Fibroblast of lung (primary cell): ENCODE data around the gene KIAA0232. TPM values are rescaled to one million over a fixed set of nuclear protein-coding genes. Genes with fewer than 3 reads are reported as not detected.

Experiments used
- DNase-seq, 2 donors: peaks; one replicate each; pipeline versions ENCODE4 v3.0.0 to v3.0.0-alpha.2; 2010; ENCODE audit warnings: low read depth in 2 of 2
- H2AFZ ChIP-seq: 2 replicates; pipeline ENCODE4 v1.5.1; 2012; ENCODE audit warnings: low read length, control low read depth, inconsistent platforms
- H3K27ac ChIP-seq: 2 replicates; pipeline ENCODE4 v1.5.1; 2011; ENCODE audit warnings: low read length, control low read depth; ENCODE audit not compliant: insufficient read depth
- H3K27me3 ChIP-seq: 2 replicates; pipeline ENCODE4 v1.5.1; 2011; ENCODE audit warnings: mild to moderate bottlenecking, low read length; ENCODE audit not compliant: control insufficient read depth, insufficient read depth
- H3K36me3 ChIP-seq: 2 replicates; pipeline ENCODE4 v1.5.1; 2011; ENCODE audit warnings: low read length; ENCODE audit not compliant: control insufficient read depth, insufficient read depth
- H3K4me1 ChIP-seq: 2 replicates; pipeline ENCODE4 v1.5.1; 2011; ENCODE audit warnings: low read length; ENCODE audit not compliant: control insufficient read depth, insufficient read depth; ENCODE audit errors: extremely low read depth
- H3K4me2 ChIP-seq: 2 replicates; pipeline ENCODE4 v1.5.1; 2011; ENCODE audit warnings: low read length, control low read depth; ENCODE audit not compliant: insufficient read depth; ENCODE audit errors: extremely low read depth
- H3K4me3 ChIP-seq, 4 experiments: fragments of 200-600 bp in 1 of 4; sonication (generic) in 1 of 4; replicated peaks in 1 of 4; 2 replicates each; pipeline ENCODE4 v1.5.1; 2011 to 2016; ENCODE audit warnings: low read length in 4 of 4, low read depth in 3 of 4, mild to moderate bottlenecking in 3 of 4, control low read depth in 2 of 4, inconsistent platforms in 1 of 4, mixed read lengths in 1 of 4; ENCODE audit not compliant: insufficient read depth in 1 of 4; ENCODE audit errors: control extremely low read depth in 1 of 4
- H3K79me2 ChIP-seq: 2 replicates; pipeline ENCODE4 v1.5.1; 2012; ENCODE audit warnings: mild to moderate bottlenecking, low read length, inconsistent platforms; ENCODE audit not compliant: control insufficient read depth, insufficient read depth
- H3K9ac ChIP-seq: 2 replicates; pipeline ENCODE4 v1.5.1; 2011; ENCODE audit warnings: mild to moderate bottlenecking, low read length, control low read depth; ENCODE audit not compliant: insufficient read depth
- H3K9me3 ChIP-seq: 2 replicates; pipeline ENCODE4 v1.5.1; 2012; ENCODE audit warnings: low read depth, low read length; ENCODE audit not compliant: control insufficient read depth, insufficient read depth
- H4K20me1 ChIP-seq: 2 replicates; pipeline ENCODE4 v1.5.1; 2011; ENCODE audit warnings: low read length; ENCODE audit not compliant: control insufficient read depth, insufficient read depth; ENCODE audit errors: extremely low read depth
- CTCF ChIP-seq, 2 donors: IDR thresholded peaks in 1 of 2; conservative IDR thresholded peaks in 1 of 2; 1 replicate in 1 of 2; 2 replicates in 1 of 2; pipeline ENCODE4 v1.5.1; 2011 to 2012; ENCODE audit warnings: low read length in 2 of 2, control low read depth in 1 of 2, inconsistent platforms in 1 of 2, low read depth in 1 of 2, mild to moderate bottlenecking in 1 of 2
- EZH2 ChIP-seq: IDR thresholded peaks from 2 replicates; pipeline ENCODE4 v1.5.1; 2012; ENCODE audit warnings: low read length, control low read depth, mild to moderate bottlenecking; ENCODE audit errors: missing control alignments
- polyA plus RNA-seq, 2 donors: library from polyadenylated mRNA; depleted of rRNA in 1 of 2; stranded (reverse) in 1 of 2; unstranded in 1 of 2; fragments of >200 nt; gene quantifications; 2 replicates each; pipeline ENCODE4 v1.2.1, GENCODE V29; 2011 to 2012; ENCODE audit warnings: missing spikeins in 1 of 2
- total RNA-seq: library from RNA; depleted of rRNA; stranded (reverse); fragments of >200 nt; gene quantifications from 2 replicates; pipeline ENCODE4 v1.2.1, GENCODE V29; 2014

The KIAA0232 gene
- total and polyA plus RNA-seq, 2 donors (not counting 1 experiment from before 2014, with no cell fraction given): 18.0 to 18.8 TPM

DNA sequence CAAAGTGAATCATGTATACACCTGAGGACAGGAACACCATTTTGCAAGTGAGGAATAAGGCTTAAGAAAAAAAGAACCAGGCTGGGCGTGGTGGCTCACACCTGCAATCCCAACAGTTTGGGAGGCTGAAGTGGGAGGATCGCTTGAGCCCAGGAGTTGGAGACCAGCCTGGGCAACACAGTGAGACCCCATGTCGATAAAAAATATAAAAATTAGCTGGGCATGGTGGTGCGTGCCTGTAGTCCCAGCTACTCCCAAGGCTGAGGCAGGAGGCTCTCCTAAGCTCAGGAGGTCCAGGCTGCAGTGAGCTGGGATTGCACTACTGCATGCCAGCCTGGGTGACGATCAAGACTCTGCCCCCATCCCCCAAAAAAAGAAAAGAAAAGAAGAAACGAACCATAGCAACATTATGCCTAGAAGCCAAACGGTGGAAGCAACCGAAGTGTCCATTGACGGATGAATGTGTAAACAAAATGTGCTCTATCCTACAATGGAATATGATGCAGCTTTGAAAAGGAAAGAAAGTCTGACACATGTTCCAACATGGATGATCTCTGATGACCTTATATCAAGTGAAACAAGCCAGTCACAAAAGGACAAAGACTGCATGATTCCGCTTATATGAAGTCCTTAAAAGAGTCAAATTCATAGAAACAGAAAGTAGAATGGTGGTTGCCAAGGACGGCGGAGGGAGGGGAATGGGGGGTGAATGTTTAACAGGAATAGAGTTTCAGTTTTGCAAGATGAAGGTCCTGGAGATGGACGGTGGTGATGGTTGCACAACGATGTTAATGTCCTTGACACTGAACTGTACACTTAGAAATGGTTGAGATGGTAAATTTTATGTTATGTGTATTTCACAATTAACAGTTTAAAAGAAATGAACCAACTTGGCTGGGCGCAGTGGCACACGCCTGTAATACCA lies 8.6 kb upstream of the KIAA0232 start:
- Histone ChIP-seq H3K4me1 (no peaks in the 10 kb centered on the region), H3K27me3 (peaks cover 11% of the 10 kb centered on the region), H3K27ac (no peak overlapping the region), H3K9me3 (no peaks in the 10 kb centered on the region), H3K4me3 (no peak overlapping the region), H3K79me2 (no peaks in the 10 kb centered on the region), H4K20me1 (no peaks in the 10 kb centered on the region), H3K4me2 (no peak overlapping the region), H3K9ac (no peak overlapping the region), H3K36me3 (no peaks in the 10 kb centered on the region), H2AFZ (no peak overlapping the region)
- no peak for DNase-seq
- TF ChIP-seq CTCF (conservative IDR thresholded peaks at IDR 0.05 in 1 of 2, IDR thresholded peaks at IDR 0.05 in 1 of 2; ENCODE audit: low read depth in 1 of 2, low read length in 2 of 2) (no peak), EZH2 (peak; percentile 9)

GRCh38 chr4:6775746-6776145 lies 6.8 kb upstream of the KIAA0232 start:
- no peak overlapping the region for H2AFZ ChIP-seq
- no peak overlapping the region for H3K9ac ChIP-seq
- DNase-seq: no peak
- no peak for TF ChIP-seq EZH2
- no peak for TF ChIP-seq CTCF (conservative IDR thresholded peaks at IDR 0.05 in 1 of 2, IDR thresholded peaks at IDR 0.05 in 1 of 2; ENCODE audit: low read depth in 1 of 2, low read length in 2 of 2)
- H3K36me3 ChIP-seq: no peaks in the 10 kb centered on the region
- H3K4me2 ChIP-seq: no peak overlapping the region
- H3K79me2 ChIP-seq: no peaks in the 10 kb centered on the region
- peaks cover 11% of the 10 kb centered on the region for H3K27me3 ChIP-seq
- no peaks in the 10 kb centered on the region for H4K20me1 ChIP-seq
- H3K4me3 ChIP-seq: no peak overlapping the region
- H3K9me3 ChIP-seq: no peaks in the 10 kb centered on the region
- H3K27ac ChIP-seq: no peak overlapping the region
- H3K4me1 ChIP-seq: no peaks in the 10 kb centered on the region

GRCh38 chr4:6776920-6777635 lies 5.4 kb upstream of the KIAA0232 start:
- H3K79me2 ChIP-seq: no peaks in the 10 kb centered on the region

More at GRCh38 chr4:6776920-6777635, 5.4 kb upstream of the KIAA0232 start:
- no peak for DNase-seq
- H3K9me3 ChIP-seq: no peaks in the 10 kb centered on the region
- no peaks in the 10 kb centered on the region for H4K20me1 ChIP-seq
- no peak overlapping the region for H3K27ac ChIP-seq
- H3K4me2 ChIP-seq: no peak overlapping the region
- no peak overlapping the region for H2AFZ ChIP-seq
- peaks cover 7% of the 10 kb centered on the region for H3K27me3 ChIP-seq
- H3K4me3 ChIP-seq: no peak overlapping the region
- H3K36me3 ChIP-seq: no peaks in the 10 kb centered on the region
- TF ChIP-seq CTCF (conservative IDR thresholded peaks at IDR 0.05 in 1 of 2, IDR thresholded peaks at IDR 0.05 in 1 of 2; ENCODE audit: low read depth in 1 of 2, low read length in 2 of 2) (no peak), EZH2 (no peak)
- no peak overlapping the region for H3K9ac ChIP-seq
- no peaks in the 10 kb centered on the region for H3K4me1 ChIP-seq
